ENCODE measurements around the gene CRHR2.

CRHR2 gene

GRCh38 chr7:30714129-30714528 is 31.9 kb upstream of the CRHR2 start:
- Mint-ChIP-seq H3K36me3 (ENCODE audit: low read depth) (peaks cover 22% of the 10 kb centered on the region), H3K4me1 (ENCODE audit: low read depth) (no peaks in the 10 kb centered on the region), H3K27ac (no peak overlapping the region), H3K4me3 (no peak overlapping the region), H3K27me3 (no peaks in the 10 kb centered on the region), H3K9me3 (peaks cover 18% of the 10 kb centered on the region)
- DNase-seq, result no peak

- Mint-ChIP-seq H3K4me3 (no peak overlapping the region), H3K36me3 (ENCODE audit: low read depth) (peaks cover 14% of the 10 kb centered on the region), H3K4me1 (ENCODE audit: low read depth) (no peaks in the 10 kb centered on the region), H3K27ac (no peak overlapping the region), H3K9me3 (peaks cover 13% of the 10 kb centered on the region), H3K27me3 (no peaks in the 10 kb centered on the region)
- DNase-seq, result no peak
Measured at GRCh38 chr7:30713392-30713791, 31.1 kb upstream of the CRHR2 start.

GRCh38 chr7:30710669-30711068 is 28.4 kb upstream of the CRHR2 start:
- Mint-ChIP-seq H3K27ac (no peak overlapping the region), H3K27me3 (no peaks in the 10 kb centered on the region), H3K36me3 (ENCODE audit: low read depth) (no peaks in the 10 kb centered on the region), H3K9me3 (no peaks in the 10 kb centered on the region), H3K4me1 (ENCODE audit: low read depth) (no peaks in the 10 kb centered on the region), H3K4me3 (no peak overlapping the region)
- no peak for DNase-seq

- H3K36me3 Mint-ChIP-seq (ENCODE audit: low read depth), result no peaks in the 10 kb centered on the region
- no peaks in the 10 kb centered on the region for H3K4me1 Mint-ChIP-seq (ENCODE audit: low read depth)
- no peaks in the 10 kb centered on the region for H3K27me3 Mint-ChIP-seq
- no peak overlapping the region for H3K27ac Mint-ChIP-seq
- H3K9me3 Mint-ChIP-seq, result no peaks in the 10 kb centered on the region
- DNase-seq, result no peak
- H3K4me3 Mint-ChIP-seq, result no peak overlapping the region
Measured at GRCh38 chr7:30709549-30709948, 27.3 kb upstream of the CRHR2 start.

GRCh38 chr7:30708983-30709382 is 26.7 kb upstream of the CRHR2 start:
- no peaks in the 10 kb centered on the region for H3K36me3 Mint-ChIP-seq (ENCODE audit: low read depth)
- H3K9me3 Mint-ChIP-seq, result no peaks in the 10 kb centered on the region
- H3K4me3 Mint-ChIP-seq, result no peak overlapping the region
- H3K27me3 Mint-ChIP-seq, result no peaks in the 10 kb centered on the region
- no peak for DNase-seq
- no peak overlapping the region for H3K27ac Mint-ChIP-seq
- H3K4me1 Mint-ChIP-seq (ENCODE audit: low read depth), result no peaks in the 10 kb centered on the region

- no peaks in the 10 kb centered on the region for H3K9me3 Mint-ChIP-seq
- H3K27me3 Mint-ChIP-seq, result no peaks in the 10 kb centered on the region
- no peaks in the 10 kb centered on the region for H3K36me3 Mint-ChIP-seq (ENCODE audit: low read depth)
- H3K4me1 Mint-ChIP-seq (ENCODE audit: low read depth), result no peaks in the 10 kb centered on the region
- DNase-seq, result no peak
- no peak overlapping the region for H3K4me3 Mint-ChIP-seq
- H3K27ac Mint-ChIP-seq, result no peak overlapping the region
Measured at GRCh38 chr7:30708412-30708811, 26.2 kb upstream of the CRHR2 start.

GRCh38 chr7:30707391-30708357 is 25.4 kb upstream of the CRHR2 start:
- DNase-seq, result no peak
- Mint-ChIP-seq H3K27me3 (no peaks in the 10 kb centered on the region), H3K9me3 (no peaks in the 10 kb centered on the region), H3K36me3 (ENCODE audit: low read depth) (no peaks in the 10 kb centered on the region), H3K4me3 (no peak overlapping the region), H3K4me1 (ENCODE audit: low read depth) (no peaks in the 10 kb centered on the region), H3K27ac (no peak overlapping the region)

- Mint-ChIP-seq H3K36me3 (ENCODE audit: low read depth) (no peaks in the 10 kb centered on the region), H3K27ac (no peak overlapping the region), H3K4me1 (ENCODE audit: low read depth) (no peaks in the 10 kb centered on the region), H3K4me3 (no peak overlapping the region), H3K9me3 (no peaks in the 10 kb centered on the region), H3K27me3 (no peaks in the 10 kb centered on the region)
- DNase-seq, result no peak
Measured at GRCh38 chr7:30706908-30707307, 24.7 kb upstream of the CRHR2 start.

- H3K9me3 Mint-ChIP-seq, result no peaks in the 10 kb centered on the region
- H3K27me3 Mint-ChIP-seq, result no peaks in the 10 kb centered on the region
- no peaks in the 10 kb centered on the region for H3K36me3 Mint-ChIP-seq (ENCODE audit: low read depth)
- DNase-seq, result no peak
- no peak overlapping the region for H3K27ac Mint-ChIP-seq
- H3K4me1 Mint-ChIP-seq (ENCODE audit: low read depth), result no peaks in the 10 kb centered on the region
- no peak overlapping the region for H3K4me3 Mint-ChIP-seq
Measured at GRCh38 chr7:30706316-30706715, 24.1 kb upstream of the CRHR2 start.

GRCh38 chr7:30705596-30705995 is 23.3 kb upstream of the CRHR2 start:
- Mint-ChIP-seq H3K4me1 (ENCODE audit: low read depth) (no peaks in the 10 kb centered on the region), H3K4me3 (no peak overlapping the region), H3K36me3 (ENCODE audit: low read depth) (no peaks in the 10 kb centered on the region), H3K9me3 (no peaks in the 10 kb centered on the region), H3K27ac (no peak overlapping the region), H3K27me3 (no peaks in the 10 kb centered on the region)
- no peak for DNase-seq

GRCh38 chr7:30705008-30705407 is 22.8 kb upstream of the CRHR2 start:
- Mint-ChIP-seq H3K4me1 (ENCODE audit: low read depth) (no peaks in the 10 kb centered on the region), H3K27me3 (no peaks in the 10 kb centered on the region), H3K4me3 (no peak overlapping the region), H3K9me3 (no peaks in the 10 kb centered on the region), H3K36me3 (ENCODE audit: low read depth) (no peaks in the 10 kb centered on the region), H3K27ac (no peak overlapping the region)
- no peak for DNase-seq

GRCh38 chr7:30703756-30704155 is 21.5 kb upstream of the CRHR2 start:
- Mint-ChIP-seq H3K4me1 (ENCODE audit: low read depth) (no peaks in the 10 kb centered on the region), H3K36me3 (ENCODE audit: low read depth) (no peaks in the 10 kb centered on the region)
- no peak for DNase-seq

GRCh38 chr7:30702200-30702599 is 19.9 kb upstream of the CRHR2 start:
- peaks cover 3% of the 10 kb centered on the region for H3K4me1 Mint-ChIP-seq (ENCODE audit: low read depth)
- H3K27ac Mint-ChIP-seq, result no peak overlapping the region
- H3K4me3 Mint-ChIP-seq, result no peak overlapping the region
- H3K36me3 Mint-ChIP-seq (ENCODE audit: low read depth), result no peaks in the 10 kb centered on the region
- H3K9me3 Mint-ChIP-seq, result no peaks in the 10 kb centered on the region
- no peak for DNase-seq
- H3K27me3 Mint-ChIP-seq, result no peaks in the 10 kb centered on the region

More at GRCh38 chr7:30703756-30704155, 21.5 kb upstream of the CRHR2 start:
- Mint-ChIP-seq H3K27ac (no peak overlapping the region), H3K27me3 (no peaks in the 10 kb centered on the region), H3K4me3 (no peak overlapping the region), H3K9me3 (no peaks in the 10 kb centered on the region)

- Mint-ChIP-seq H3K36me3 (ENCODE audit: low read depth) (no peaks in the 10 kb centered on the region), H3K4me3 (no peak overlapping the region), H3K4me1 (ENCODE audit: low read depth) (peaks cover 3% of the 10 kb centered on the region), H3K9me3 (no peaks in the 10 kb centered on the region), H3K27ac (no peak overlapping the region), H3K27me3 (no peaks in the 10 kb centered on the region)
- no peak for DNase-seq
Measured at GRCh38 chr7:30700941-30701340, 18.7 kb upstream of the CRHR2 start.

- Mint-ChIP-seq H3K27me3 (no peaks in the 10 kb centered on the region), H3K9me3 (no peaks in the 10 kb centered on the region), H3K36me3 (ENCODE audit: low read depth) (no peaks in the 10 kb centered on the region), H3K27ac (no peak overlapping the region), H3K4me1 (ENCODE audit: low read depth) (peaks cover 3% of the 10 kb centered on the region), H3K4me3 (no peak overlapping the region)
- DNase-seq, result no peak
Measured at GRCh38 chr7:30699706-30700495, 17.6 kb upstream of the CRHR2 start.
